GM23248 (cell line): ENCODE data around the gene JPT2. TPM values are rescaled to one million over a fixed set of nuclear protein-coding genes. Genes with fewer than 3 reads are reported as not detected.
A peak's percentile ranks its signal among the peaks of the same experiment; 100 is the strongest.

ENCODE experiments used
- DNase-seq: peaks from one replicate; pipeline ENCODE4 v3.0.0-alpha.2; 2015
- H2AFZ ChIP-seq: fragments of 200-600 bp; sonication (generic); 2 replicates; pipeline ENCODE4 v1.6.1; 2016; ENCODE audit warnings: antibody characterized with exemption
- H3F3A ChIP-seq: fragments of 200-600 bp; sonication (generic); 2 replicates; pipeline ENCODE4 v1.6.1; 2016; ENCODE audit warnings: mild to moderate bottlenecking, antibody characterized with exemption, mixed run types; ENCODE audit not compliant: insufficient read depth
- H3K27ac ChIP-seq: fragments of 200-600 bp; sonication (generic); 2 replicates; pipeline ENCODE4 v1.5.1; 2016; ENCODE audit warnings: mild to moderate bottlenecking
- H3K27me3 ChIP-seq: fragments of 200-600 bp; sonication (generic); replicated peaks from 2 replicates; pipeline ENCODE4 v1.6.1; 2016; ENCODE audit warnings: mild to moderate bottlenecking; ENCODE audit not compliant: insufficient read depth
- H3K36me3 ChIP-seq: fragments of 200-600 bp; sonication (generic); 2 replicates; pipeline ENCODE4 v1.6.1; 2016; ENCODE audit warnings: low read depth, mild to moderate bottlenecking
- H3K4me1 ChIP-seq: fragments of 200-600 bp; sonication (generic); 2 replicates; pipeline ENCODE4 v1.6.1; 2016; ENCODE audit warnings: mild to moderate bottlenecking; ENCODE audit not compliant: insufficient read depth
- H3K4me2 ChIP-seq: fragments of 200-600 bp; sonication (generic); one replicate; pipeline ENCODE4 v1.6.1; 2016; ENCODE audit warnings: mild to moderate bottlenecking; ENCODE audit not compliant: unreplicated experiment
- H3K4me3 ChIP-seq: fragments of 200-600 bp; sonication (generic); 2 replicates; pipeline ENCODE4 v1.5.1; 2016; ENCODE audit warnings: mild to moderate bottlenecking
- H3K79me2 ChIP-seq: fragments of 200-600 bp; sonication (generic); 2 replicates; pipeline ENCODE4 v1.6.1; 2016; ENCODE audit warnings: mild to moderate bottlenecking; ENCODE audit not compliant: insufficient read depth
- H3K9ac ChIP-seq: fragments of 200-600 bp; sonication (generic); 2 replicates; pipeline ENCODE4 v1.6.1; 2016; ENCODE audit warnings: mild to moderate bottlenecking
- H3K9me2 ChIP-seq: fragments of 200-600 bp; sonication (generic); 2 replicates; pipeline ENCODE4 v1.6.1; 2016; ENCODE audit warnings: mixed run types, mild to moderate bottlenecking, moderate library complexity; ENCODE audit not compliant: insufficient read depth
- H3K9me3 ChIP-seq: fragments of 200-600 bp; sonication (generic); one replicate; pipeline ENCODE4 v1.6.1; 2017; ENCODE audit warnings: low read depth
- H4K20me1 ChIP-seq: fragments of 200-600 bp; sonication (generic); 2 replicates; pipeline ENCODE4 v1.6.0; 2016; ENCODE audit not compliant: insufficient read depth
- EZH2 ChIP-seq: fragments of 200-600 bp; sonication (generic); IDR thresholded peaks from 2 replicates; pipeline ENCODE4 v1.6.1; 2018; ENCODE audit warnings: antibody characterized with exemption, mild to moderate bottlenecking; ENCODE audit not compliant: insufficient read depth, poor library complexity, severe bottlenecking
- EZH2phosphoT487 ChIP-seq: fragments of 200-600 bp; sonication (generic); IDR thresholded peaks from 2 replicates; pipeline ENCODE4 v1.6.1; 2018; ENCODE audit warnings: antibody characterized with exemption, moderate library complexity, mild to moderate bottlenecking, low read depth; ENCODE audit not compliant: insufficient read depth
- WGBS, 2 experiments: methylation state at CpG; one replicate each; pipeline ENCODE4 v1.1.6; 2015 to 2017; ENCODE audit warnings: low lambda C conversion rate in 2 of 2, low coverage in 1 of 2; ENCODE audit errors: missing lambda C conversion rate in 2 of 2; 5-methylcytosine and 5-hydroxymethylcytosine counted together
- in situ Hi-C: fragments of 300-500 bp; cut with MboI; formaldehyde crosslinking; loops from 2 replicates; pipeline ENCODE4 v1.15.0; 2020
- polyA plus RNA-seq: library from polyadenylated mRNA; unstranded; fragments of >200 nt; fragmentation: Nextera tagmentation; extraction: Ambion mirVana; gene quantifications from 2 replicates; pipeline ENCODE4 v1.2.1, GENCODE V29; 2016
- total RNA-seq: library from RNA; depleted of rRNA; stranded (reverse); fragments of >200 nt; shearing (Covaris generic); gene quantifications from 2 replicates; pipeline ENCODE4 v1.2.3, GENCODE V29; 2014

Gene JPT2
- total and polyA plus RNA-seq, 2 experiments from 2014 or later = 8.0 to 51.8 TPM

GRCh38 chr16:1676661-1677060, 1.4 kb upstream of the JPT2 start:
- Histone ChIP-seq H3K27ac (no peak overlapping the region), H3K9ac (no peak overlapping the region), H3K79me2 (peaks cover 33% of the 10 kb centered on the region), H2AFZ (no peak overlapping the region), H3K4me1 (peaks cover 11% of the 10 kb centered on the region), H3K4me3 (no peak overlapping the region), H3K4me2 (no peak overlapping the region), H3K36me3 (peaks cover 22% of the 10 kb centered on the region; the same call in 1 of the 2 replicates), H3K9me3 (no peaks in the 10 kb centered on the region), H4K20me1 (0 out of 2 replicates have a peak, but pooled peaks cover 3% of the 10 kb centered on the region), H3K27me3 (no peaks in the 10 kb centered on the region), H3K9me2 (no peaks in the 10 kb centered on the region), H3F3A (peaks cover 14% of the 10 kb centered on the region; the same call in 1 of the 2 replicates)
- in situ Hi-C loops = no loop called here
- no peak for DNase-seq
- WGBS, 2 experiments = 92 to 94% methylated on average over 12 of the region's 12 CpGs
- no peak for TF ChIP-seq EZH2

GRCh38 chr16:1677339-1677738, 740 bp upstream of the JPT2 start:
- in situ Hi-C loops = no loop called here
- H3K4me2 ChIP-seq = peak overlapping the region; percentile 66
- H3K27me3 ChIP-seq = no peaks in the 10 kb centered on the region
- H2AFZ ChIP-seq = no peak overlapping the region
- peaks cover 14% of the 10 kb centered on the region; the same call in 1 of the 2 replicates for H3F3A ChIP-seq
- DNase-seq = no peak
- no peak overlapping the region for H3K27ac ChIP-seq
- H3K79me2 ChIP-seq = peaks cover 39% of the 10 kb centered on the region
- 93% methylated on average over 13 to 18 of the region's 18 CpGs for WGBS, 2 experiments
- H3K9me3 ChIP-seq = no peaks in the 10 kb centered on the region
- H3K9me2 ChIP-seq = no peaks in the 10 kb centered on the region
- no peak overlapping the region for H3K9ac ChIP-seq
- peaks cover 11% of the 10 kb centered on the region for H3K4me1 ChIP-seq
- 0 out of 2 replicates have a peak, but pooled peaks cover 3% of the 10 kb centered on the region for H4K20me1 ChIP-seq
- no peak overlapping the region for H3K4me3 ChIP-seq
- H3K36me3 ChIP-seq = peaks cover 19% of the 10 kb centered on the region; the same call in 1 of the 2 replicates
- TF ChIP-seq EZH2phosphoT487 (no peak), EZH2 (no peak)

DNA sequence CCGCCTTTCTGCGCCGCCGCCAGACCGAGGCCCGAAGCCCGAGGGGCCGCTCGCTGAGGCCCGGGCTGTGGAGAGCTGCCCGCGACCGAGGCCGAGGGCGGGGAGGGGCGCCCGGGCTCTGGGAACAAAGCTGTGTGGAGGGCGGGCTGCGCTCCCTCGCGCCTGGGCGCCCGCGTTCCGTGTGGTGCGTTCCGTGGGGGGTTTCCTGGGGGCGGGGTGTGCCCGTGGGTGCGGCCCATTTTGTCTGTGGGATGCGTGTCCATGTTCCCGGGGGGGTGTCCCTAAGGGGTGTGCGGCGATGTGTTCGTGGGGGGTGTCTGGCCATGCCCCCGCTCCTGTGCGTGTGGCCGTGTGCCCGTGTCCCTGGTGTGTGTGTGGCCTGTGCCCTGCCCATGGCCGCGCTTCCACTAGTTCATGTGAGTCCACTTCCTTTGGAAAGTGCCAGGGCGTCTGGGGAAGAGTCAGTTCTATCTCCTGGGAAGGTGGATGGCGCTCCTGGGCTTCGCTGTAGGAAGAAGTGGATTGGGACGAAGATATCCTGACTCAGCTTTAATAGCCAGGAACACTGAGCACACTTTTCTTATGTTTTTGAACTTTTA, 520 bp downstream of the JPT2 start:
- Histone ChIP-seq H3K79me2 (peaks cover 52% of the 10 kb centered on the region), H3K4me2 (peak overlapping the region; percentile 66), H3K4me1 (peaks cover 11% of the 10 kb centered on the region), H2AFZ (peak overlapping the region; percentile 67), H3K27ac (peak overlapping the region; percentile 45), H3K36me3 (peaks cover 17% of the 10 kb centered on the region; the same call in 1 of the 2 replicates), H3K4me3 (peak overlapping the region; percentile 74), H3K9me3 (no peaks in the 10 kb centered on the region), H3K9ac (peak overlapping the region; percentile 83), H3F3A (peaks cover 14% of the 10 kb centered on the region; the same call in 1 of the 2 replicates), H3K9me2 (no peaks in the 10 kb centered on the region), H4K20me1 (0 out of 2 replicates have a peak, but pooled peaks cover 3% of the 10 kb centered on the region), H3K27me3 (no peaks in the 10 kb centered on the region)
- peak; percentile 69 for DNase-seq
- in situ Hi-C loops = no loop called here
- WGBS, 2 experiments = 5 to 6% methylated on average over 16 to 25 of the region's 45 CpGs
- TF ChIP-seq EZH2phosphoT487 (no peak), EZH2 (no peak)

- H3F3A ChIP-seq = peaks cover 14% of the 10 kb centered on the region; the same call in 1 of the 2 replicates
- 95 to 96% methylated on average over 14 of the region's 14 CpGs for WGBS, 2 experiments
- in situ Hi-C loops = no loop called here
- H3K4me2 ChIP-seq = no peak overlapping the region
- TF ChIP-seq EZH2 (no peak), EZH2phosphoT487 (no peak)
- peaks cover 19% of the 10 kb centered on the region; the same call in 1 of the 2 replicates for H3K36me3 ChIP-seq
- no peak overlapping the region for H2AFZ ChIP-seq
- no peaks in the 10 kb centered on the region for H3K9me3 ChIP-seq
- H3K4me3 ChIP-seq = no peak overlapping the region
- 0 out of 2 replicates have a peak, but pooled peaks cover 3% of the 10 kb centered on the region for H4K20me1 ChIP-seq
- no peak for DNase-seq
- no peaks in the 10 kb centered on the region for H3K9me2 ChIP-seq
- no peak overlapping the region for H3K9ac ChIP-seq
- H3K79me2 ChIP-seq = peaks cover 70% of the 10 kb centered on the region
- no peaks in the 10 kb centered on the region for H3K27me3 ChIP-seq
- no peak overlapping the region for H3K27ac ChIP-seq
- 0 out of 2 replicates have a peak, but pooled peaks cover 5% of the 10 kb centered on the region for H3K4me1 ChIP-seq
These were observed 2.3 kb downstream of the JPT2 start for GRCh38 chr16:1680361-1680760.
